Pericardium fibroblast (primary cell): ENCODE data around the gene GPC1. TPM values are rescaled to one million over a fixed set of nuclear protein-coding genes. Genes with fewer than 3 reads are reported as not detected.

Experiments
- total RNA-seq: library from RNA; depleted of rRNA; stranded (reverse); fragments of >200 nt; gene quantifications from 2 replicates; pipeline ENCODE4 v1.2.3, GENCODE V29; 2015

Gene GPC1, protein sequence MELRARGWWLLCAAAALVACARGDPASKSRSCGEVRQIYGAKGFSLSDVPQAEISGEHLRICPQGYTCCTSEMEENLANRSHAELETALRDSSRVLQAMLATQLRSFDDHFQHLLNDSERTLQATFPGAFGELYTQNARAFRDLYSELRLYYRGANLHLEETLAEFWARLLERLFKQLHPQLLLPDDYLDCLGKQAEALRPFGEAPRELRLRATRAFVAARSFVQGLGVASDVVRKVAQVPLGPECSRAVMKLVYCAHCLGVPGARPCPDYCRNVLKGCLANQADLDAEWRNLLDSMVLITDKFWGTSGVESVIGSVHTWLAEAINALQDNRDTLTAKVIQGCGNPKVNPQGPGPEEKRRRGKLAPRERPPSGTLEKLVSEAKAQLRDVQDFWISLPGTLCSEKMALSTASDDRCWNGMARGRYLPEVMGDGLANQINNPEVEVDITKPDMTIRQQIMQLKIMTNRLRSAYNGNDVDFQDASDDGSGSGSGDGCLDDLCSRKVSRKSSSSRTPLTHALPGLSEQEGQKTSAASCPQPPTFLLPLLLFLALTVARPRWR
- total RNA-seq, result 112 and 141 TPM in 2 replicates

DNA sequence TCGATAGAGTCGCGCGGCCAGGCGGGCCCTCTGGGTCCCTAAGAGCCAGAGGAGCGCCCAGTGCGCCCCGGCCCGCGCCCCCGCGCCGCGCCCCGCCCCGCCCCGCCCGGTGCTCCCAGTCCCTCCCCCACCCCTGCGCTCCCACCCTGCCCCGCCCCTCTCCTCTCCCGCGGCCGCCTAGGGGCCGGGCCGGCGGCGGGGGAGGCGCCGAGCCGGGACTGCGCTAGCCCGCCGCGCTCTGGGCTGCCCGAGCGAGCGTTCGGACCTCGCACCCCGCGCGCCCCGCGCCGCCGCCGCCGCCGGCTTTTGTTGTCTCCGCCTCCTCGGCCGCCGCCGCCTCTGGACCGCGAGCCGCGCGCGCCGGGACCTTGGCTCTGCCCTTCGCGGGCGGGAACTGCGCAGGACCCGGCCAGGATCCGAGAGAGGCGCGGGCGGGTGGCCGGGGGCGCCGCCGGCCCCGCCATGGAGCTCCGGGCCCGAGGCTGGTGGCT is at the start of gene GPC1:
GPC1 (plus strand) TSS at position 207 of the 491 bp plus-strand sequence; CDS start at position 463, 256 bp downstream.

Other genes starting within 250 kb of the GPC1 start
- 7.6 and 8.0 TPM in 2 replicates for gene ANKMY1, start 122.3 kb downstream of the GPC1 start, total RNA-seq
- gene DUSP28, start 124.7 kb downstream of the GPC1 start, total RNA-seq, result 1.8 and 7.5 TPM in 2 replicates
- 25.3 and 30.5 TPM in 2 replicates for gene RNPEPL1, start 132.8 kb downstream of the GPC1 start, total RNA-seq
- 13.7 and 13.9 TPM in 2 replicates for gene CAPN10, start 151.1 kb downstream of the GPC1 start, total RNA-seq
- 0.60 and 0.82 TPM in 2 replicates for gene GPR35, start 189.8 kb downstream of the GPC1 start, total RNA-seq
- not detected in 2 replicates for gene AQP12B, start 247.2 kb downstream of the GPC1 start, total RNA-seq